HL-60 (cell line): ENCODE measurements around the gene LEPROT.

Experiments used
- CTCF ChIP-seq: IDR thresholded peaks from one replicate; pipeline ENCODE4 v1.5.1; 2011; ENCODE audit warnings: low read length, control low read depth, inconsistent platforms; ENCODE audit not compliant: insufficient read depth
- POLR2AphosphoS5 ChIP-seq: IDR thresholded peaks from 2 replicates; pipeline ENCODE4 v1.6.1; 2012; ENCODE audit warnings: low read depth

DNA sequence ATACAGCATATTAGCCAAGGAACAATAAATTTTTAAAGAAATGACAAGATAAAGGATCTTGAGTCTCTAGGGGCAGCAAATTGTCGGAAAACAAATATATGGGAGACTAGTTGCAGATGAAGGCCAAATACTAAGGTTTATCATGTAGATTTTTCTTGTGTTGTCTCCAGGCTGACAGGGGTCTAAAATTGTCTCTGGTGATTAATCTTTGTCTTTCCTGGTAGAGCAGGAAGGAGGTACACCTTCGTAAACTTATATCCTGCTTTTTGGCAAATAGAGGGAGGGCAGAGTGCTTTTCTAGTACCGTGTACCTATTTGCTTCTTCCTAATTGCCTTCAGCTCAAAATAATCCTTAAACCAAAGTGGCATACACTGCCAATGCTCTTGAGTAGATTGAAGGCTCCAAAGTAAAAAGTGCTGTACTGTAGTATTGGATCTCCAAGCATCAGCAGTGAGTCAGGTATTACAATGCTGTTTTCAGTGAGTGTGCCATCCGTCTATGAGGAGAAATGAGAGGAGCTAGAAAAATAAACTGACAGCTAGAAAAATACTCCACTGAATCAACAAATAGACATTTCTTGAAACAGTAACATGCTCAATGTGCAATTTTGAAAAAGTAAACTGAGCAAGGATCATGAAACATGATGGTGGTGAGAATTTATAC, 1.8 kb upstream of the LEPROT start:
- TF ChIP-seq CTCF (no peak), POLR2AphosphoS5 (no peak)
